HepG2 (cell line): ENCODE results near the gene TBC1D20. TPM values are rescaled to one million over a fixed set of nuclear protein-coding genes. Genes with fewer than 3 reads are reported as not detected.

Source experiments
- CEBPG ChIP-seq: IDR thresholded peaks from 2 replicates; pipeline ENCODE4 v1.6.1; 2016
- CTCF ChIP-seq: sonication (generic); formaldehyde crosslinking; IDR thresholded peaks from 2 replicates; pipeline ENCODE4 v1.5.0; 2020; ENCODE audit warnings: mild to moderate bottlenecking, missing genetic modification reagents, moderate library complexity
- ELK4 ChIP-seq: sonication (generic); formaldehyde crosslinking; IDR thresholded peaks from 2 replicates; pipeline ENCODE4 v1.9.0; 2021; ENCODE audit warnings: missing genetic modification reagents, borderline replicate concordance
- GMEB2 ChIP-seq: IDR thresholded peaks from 2 replicates; pipeline ENCODE4 v1.6.1; 2016; ENCODE audit warnings: missing biosample characterization, missing genetic modification reagents, low read depth
- HCFC1 ChIP-seq: fragments of 150-350 bp; IDR thresholded peaks from 2 replicates; pipeline ENCODE4 v1.6.1; 2014; ENCODE audit warnings: low read depth, low read length
- IRF9 ChIP-seq: sonication (generic); formaldehyde crosslinking; IDR thresholded peaks from 2 replicates; pipeline ENCODE4 v1.8.0; 2022; ENCODE audit warnings: missing genetic modification reagents, mild to moderate bottlenecking, borderline replicate concordance
- MAZ ChIP-seq, 2 experiments: sonication (generic) in 1 of 2; formaldehyde crosslinking in 1 of 2; IDR thresholded peaks; 2 replicates each; pipeline versions ENCODE4 v1.5.0 to v1.6.1; 2012 to 2020; ENCODE audit warnings: low read depth in 2 of 2, mild to moderate bottlenecking in 2 of 2, borderline replicate concordance in 1 of 2, improper control_type of control experiment in 1 of 2, low read length in 1 of 2, missing genetic modification reagents in 1 of 2, moderate library complexity in 1 of 2
- MXD4 ChIP-seq: IDR thresholded peaks from 2 replicates; pipeline ENCODE4 v1.6.1; 2016; ENCODE audit warnings: mild to moderate bottlenecking, missing biosample characterization, missing genetic modification reagents
- STAT6 ChIP-seq: sonication (generic); formaldehyde crosslinking; IDR thresholded peaks from 2 replicates; pipeline ENCODE4 v1.4.0; 2020; ENCODE audit warnings: missing genetic modification reagents, mild to moderate bottlenecking, borderline replicate concordance
- YY1 ChIP-seq: IDR thresholded peaks from 2 replicates; pipeline ENCODE4 v1.6.1; 2011; ENCODE audit warnings: low read length, low read depth, moderate library complexity, mild to moderate bottlenecking; ENCODE audit not compliant: insufficient read depth, insufficient replicate concordance
- ZBTB43 ChIP-seq: sonication (generic); formaldehyde crosslinking; conservative IDR thresholded peaks from 2 replicates; pipeline ENCODE4 v1.4.0; 2020; ENCODE audit warnings: missing genetic modification reagents
- ZNF563 ChIP-seq: sonication (generic); formaldehyde crosslinking; IDR thresholded peaks from 2 replicates; pipeline ENCODE4 v1.8.0; 2022; ENCODE audit warnings: mild to moderate bottlenecking, moderate library complexity, missing genetic modification reagents
- ZNF878 ChIP-seq: sonication (generic); formaldehyde crosslinking; IDR thresholded peaks from 2 replicates; pipeline ENCODE4 v1.8.1; 2023; ENCODE audit warnings: mild to moderate bottlenecking, missing genetic modification reagents, moderate library complexity
- polyA plus RNA-seq, 8 experiments: library from polyadenylated mRNA; depleted of rRNA in 3 of 8; stranded (reverse) in 7 of 8; unstranded in 1 of 8; fragments of >200 nt; fragmentation: Illumina TruSeq in 4 of 8; extraction: Trizol in 4 of 8; gene quantifications; 2 replicates each; pipeline versions ENCODE4 v1.2.1 to v1.2.3, GENCODE V29; 2011 to 2016; ENCODE audit warnings: low read depth in 4 of 8, missing spikeins in 1 of 8, mixed read lengths in 1 of 8; ENCODE audit not compliant: insufficient read depth in 1 of 8
- total RNA-seq, 5 experiments: library from RNA; depleted of rRNA; stranded (reverse); fragments of >200 nt; fragmentation: Illumina TruSeq; extraction: Trizol; gene quantifications; 2 replicates each; pipeline ENCODE4 v1.2.3, GENCODE V29; 2016; ENCODE audit warnings: low read depth in 1 of 5
- TF ChIP-seq, protein P1 (sequence below): sonication (generic); formaldehyde crosslinking; IDR thresholded peaks from 2 replicates; pipeline ENCODE4 v1.8.1; 2023; ENCODE audit warnings: mild to moderate bottlenecking, missing genetic modification reagents

The TBC1D20 gene
- total and polyA plus RNA-seq, 2 of the 13 experiments (the other 11 are each of a cell fraction or from before 2014, with no cell fraction given): 36.6 to 47.1 TPM

DNA sequence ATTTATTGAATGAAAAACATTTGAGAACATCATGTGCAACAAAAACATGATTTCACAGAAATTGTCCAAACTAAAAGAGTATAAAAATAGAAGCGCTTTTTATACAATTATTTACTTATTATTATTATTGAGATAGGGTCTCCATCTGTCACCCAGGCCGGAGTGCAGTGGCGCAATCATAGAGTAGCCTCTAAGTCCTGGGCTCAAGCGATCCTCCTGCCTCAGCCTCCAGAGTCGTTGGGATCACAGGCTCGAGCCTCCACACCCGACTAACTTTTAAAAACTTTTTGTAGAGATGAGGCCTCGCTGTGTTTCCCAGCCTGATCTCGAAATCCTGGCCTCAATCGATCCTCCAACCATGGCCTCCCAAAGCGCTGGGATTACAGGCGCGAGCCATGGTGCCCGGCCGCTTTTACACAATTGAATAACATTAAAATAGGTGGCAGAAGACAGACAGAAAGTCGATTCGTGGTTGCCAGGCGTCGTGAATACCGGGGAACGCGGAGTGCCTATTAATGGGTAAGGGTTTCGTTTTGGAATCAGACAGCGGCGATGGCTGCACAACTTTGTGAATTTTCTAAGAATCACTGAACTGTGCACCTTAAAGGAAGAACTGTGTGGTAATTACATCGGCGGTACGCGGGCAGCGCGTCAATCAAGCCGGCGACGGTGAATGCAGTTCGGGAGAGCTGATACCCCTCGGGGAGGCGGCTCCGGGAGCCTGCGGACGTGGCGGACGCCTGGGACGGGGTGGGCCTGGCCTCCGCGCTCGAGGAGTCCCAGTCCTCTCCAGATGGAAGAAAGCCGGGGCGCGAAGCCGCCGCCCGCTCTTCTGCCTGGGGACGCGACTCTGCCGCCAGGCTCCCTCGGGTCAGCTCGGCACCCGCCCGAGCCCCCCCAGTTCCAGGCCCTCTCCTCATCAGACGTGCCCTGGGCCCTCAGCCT lies 807 bp downstream of the TBC1D20 start (continued):
- no peak for TF ChIP-seq STAT6
- no peak for TF ChIP-seq YY1
- no peak for TF ChIP-seq MAZ (IDR thresholded peaks at IDR 0.05; ENCODE audit: borderline replicate concordance, low read depth, low read length)
- no peak for TF ChIP-seq MAZ (CRISPR knock-in tag; IDR thresholded peaks at IDR 0.05; ENCODE audit: low read depth)
- TF ChIP-seq ZNF878 (CRISPR knock-in tag): no peak
- TF ChIP-seq HCFC1: no peak
- TF ChIP-seq ELK4 (CRISPR knock-in tag): 0 out of 2 replicates have a peak, but pooled peaks have one; percentile 10
- TF ChIP-seq MXD4 (CRISPR knock-in tag): no peak
- no peak for TF ChIP-seq GMEB2 (CRISPR knock-in tag)
- peak; percentile 31; the same call in 1 of the 2 replicates for TF ChIP-seq ZNF563 (CRISPR knock-in tag)
- TF ChIP-seq, protein P1, sequence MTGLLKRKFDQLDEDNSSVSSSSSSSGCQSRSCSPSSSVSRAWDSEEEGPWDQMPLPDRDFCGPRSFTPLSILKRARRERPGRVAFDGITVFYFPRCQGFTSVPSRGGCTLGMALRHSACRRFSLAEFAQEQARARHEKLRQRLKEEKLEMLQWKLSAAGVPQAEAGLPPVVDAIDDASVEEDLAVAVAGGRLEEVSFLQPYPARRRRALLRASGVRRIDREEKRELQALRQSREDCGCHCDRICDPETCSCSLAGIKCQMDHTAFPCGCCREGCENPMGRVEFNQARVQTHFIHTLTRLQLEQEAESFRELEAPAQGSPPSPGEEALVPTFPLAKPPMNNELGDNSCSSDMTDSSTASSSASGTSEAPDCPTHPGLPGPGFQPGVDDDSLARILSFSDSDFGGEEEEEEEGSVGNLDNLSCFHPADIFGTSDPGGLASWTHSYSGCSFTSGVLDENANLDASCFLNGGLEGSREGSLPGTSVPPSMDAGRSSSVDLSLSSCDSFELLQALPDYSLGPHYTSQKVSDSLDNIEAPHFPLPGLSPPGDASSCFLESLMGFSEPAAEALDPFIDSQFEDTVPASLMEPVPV: no peak
- 0 out of 2 replicates have a peak, but pooled peaks have one; percentile 13 for TF ChIP-seq ZBTB43
- TF ChIP-seq CEBPG (CRISPR knock-in tag): peak; percentile 64; the same call in 1 of the 2 replicates
- TF ChIP-seq CTCF (CRISPR knock-in tag): no peak
- no peak; the same call in 1 of the 2 replicates for TF ChIP-seq IRF9 (CRISPR knock-in tag)
